Measurements from ENCODE around the gene AUNIP. TPM values are rescaled to one million over a fixed set of nuclear protein-coding genes. Genes with fewer than 3 reads are reported as not detected.

Gene AUNIP
- total RNA-seq, 1 donor from 2014 or later: 1.7 TPM

DNA sequence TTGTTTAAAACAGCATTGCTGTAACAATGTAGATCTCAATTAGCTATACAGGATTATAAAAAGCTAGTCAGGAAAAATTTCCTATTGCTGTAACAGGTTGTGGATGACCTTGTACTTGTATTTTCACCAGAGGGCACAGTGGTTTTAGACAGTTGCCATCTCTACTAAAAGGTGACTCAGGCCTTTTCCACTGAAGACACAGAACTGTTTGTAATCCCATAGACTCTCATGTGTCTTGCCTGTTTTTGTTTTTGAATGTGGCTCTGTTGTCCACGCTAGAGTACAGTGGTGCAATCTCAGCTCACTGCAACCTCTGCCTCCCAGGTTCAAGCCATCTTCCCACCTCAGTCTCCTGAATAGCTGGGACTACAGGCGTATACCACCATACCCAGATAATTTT, 33.7 kb downstream of the AUNIP start:
- DNase-seq: no peak

GRCh38 chr1:25821630-25822091, 37.6 kb downstream of the AUNIP start:
- DNase-seq: no peak

- no peak for DNase-seq
Observed at GRCh38 chr1:25821112-25821476, 38.2 kb downstream of the AUNIP start.

GRCh38 chr1:25820247-25821111, 38.8 kb downstream of the AUNIP start:
- no peak for DNase-seq

DNA sequence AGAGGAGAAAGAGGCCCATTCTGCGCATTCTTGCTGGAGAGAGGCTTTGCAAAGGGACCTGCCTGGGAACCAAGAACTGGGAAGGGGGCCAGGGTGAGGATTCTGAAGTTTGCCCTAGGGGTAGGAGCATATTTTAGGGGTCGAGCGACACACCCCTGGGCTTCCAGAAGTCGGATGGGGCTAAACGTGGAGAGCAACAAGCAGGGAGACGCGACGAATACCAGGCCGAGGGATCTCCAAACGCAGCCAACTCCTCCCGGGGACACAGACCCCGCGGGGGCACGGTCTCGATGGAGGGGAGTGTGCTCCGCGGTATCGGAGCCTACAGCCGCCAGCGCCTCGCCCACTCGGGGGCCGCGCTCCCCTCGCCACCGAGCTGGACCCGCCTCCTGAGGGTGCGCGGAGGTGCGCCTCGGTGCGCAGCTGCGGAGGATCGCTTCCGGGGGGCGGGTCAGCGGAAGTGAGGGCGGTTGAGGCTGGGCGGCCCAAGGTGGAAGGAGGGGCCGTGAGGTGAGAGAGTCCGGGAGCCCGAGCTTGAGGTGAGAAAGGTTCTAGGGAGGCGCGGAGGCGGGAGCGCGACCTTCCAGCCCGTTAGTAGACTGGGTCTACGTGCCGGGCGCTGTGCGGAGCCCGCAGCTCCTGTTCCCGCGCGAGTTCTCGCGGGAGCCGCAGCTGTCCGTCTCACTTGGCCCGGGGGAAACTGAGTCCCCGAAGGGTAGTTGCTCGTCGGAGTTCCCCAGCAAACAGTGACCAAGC, 39.6 kb downstream of the AUNIP start, which contains the start of gene MTFR1L:
Gene MTFR1L, plus strand, starts transcription at position 464 of the 756 bp plus-strand sequence. CDS start 3,151 bp downstream, outside the sequence.
- DNase-seq: peak; percentile 83

- DNase-seq: no peak
Observed at GRCh38 chr1:25818569-25818968, 40.7 kb downstream of the AUNIP start.

GRCh38 chr1:25817840-25818501, 41.3 kb downstream of the AUNIP start:
- no peak for DNase-seq

DNA sequence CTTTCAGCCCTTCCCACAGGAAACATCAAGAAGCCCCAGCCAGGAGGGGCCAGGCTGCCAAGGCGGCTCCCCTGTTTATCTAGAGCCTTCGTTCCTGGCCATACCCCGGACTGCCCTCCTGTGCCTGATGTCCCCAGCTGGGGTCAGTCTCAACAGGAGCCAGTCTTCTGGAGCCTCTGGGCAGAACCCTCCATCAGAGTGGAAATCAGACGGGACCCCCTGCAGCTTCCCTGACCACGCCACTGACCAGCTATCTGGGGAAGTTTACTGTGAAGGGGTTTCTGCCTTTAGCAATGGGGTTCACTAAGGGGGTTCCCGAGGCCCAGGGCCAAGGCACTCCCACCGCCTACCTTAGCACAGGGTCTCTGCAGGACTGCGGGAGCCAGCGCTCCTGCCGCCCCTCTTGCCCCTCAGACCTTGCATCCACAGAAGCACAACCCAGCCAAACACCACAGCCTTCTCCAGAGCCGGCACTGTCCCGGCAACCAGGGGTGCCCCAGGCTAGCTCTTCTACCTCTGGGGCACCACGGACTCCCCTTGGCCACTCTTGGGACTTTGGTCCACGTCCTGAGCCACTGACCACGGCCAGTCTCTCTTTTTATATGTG, 43.0 kb downstream of the AUNIP start:
- DNase-seq: no peak

DNA sequence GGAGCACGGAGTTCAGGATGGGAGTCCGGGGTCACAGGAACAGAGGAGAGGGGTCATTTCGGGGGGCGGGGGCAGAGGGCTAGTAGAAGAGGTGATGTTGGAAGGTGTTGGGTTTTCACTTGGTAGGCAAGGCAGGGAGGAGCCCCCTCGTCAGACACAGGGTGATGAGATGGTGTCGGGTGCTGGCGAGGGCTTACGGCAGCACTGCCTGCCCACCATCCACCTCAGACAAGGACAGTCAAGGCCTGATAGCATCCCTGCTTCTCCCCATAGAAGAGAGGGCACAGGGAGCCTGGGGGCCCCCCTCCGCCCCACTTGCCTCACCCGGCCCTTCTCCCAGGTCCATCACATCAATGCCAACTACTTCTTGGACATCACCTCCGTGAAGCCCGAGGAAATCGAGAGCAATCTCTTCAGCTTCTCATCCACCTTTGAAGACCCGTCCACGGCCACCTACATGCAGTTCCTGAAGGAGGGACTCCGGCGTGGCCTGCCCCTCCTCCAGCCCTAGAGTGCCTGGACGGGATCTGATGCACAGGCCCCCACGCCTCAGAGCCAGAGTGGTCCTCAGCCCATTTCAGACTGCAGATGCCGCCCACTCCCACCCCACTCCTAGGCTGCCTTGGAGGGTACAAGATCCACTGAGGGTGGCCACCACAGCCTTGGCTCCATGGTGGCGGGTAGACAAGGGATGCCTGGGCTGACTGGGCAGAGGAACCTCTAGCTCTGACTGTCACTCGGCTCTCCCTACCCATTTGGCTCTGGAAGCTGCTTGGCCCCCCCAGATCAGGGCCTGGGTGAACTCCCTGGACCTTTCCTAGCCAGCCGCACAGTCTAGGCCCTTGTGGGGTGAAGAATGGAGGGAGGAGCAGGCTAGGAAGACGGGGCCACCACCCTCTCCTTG, 43.8 kb downstream of the AUNIP start:
- DNase-seq: no peak

DNA sequence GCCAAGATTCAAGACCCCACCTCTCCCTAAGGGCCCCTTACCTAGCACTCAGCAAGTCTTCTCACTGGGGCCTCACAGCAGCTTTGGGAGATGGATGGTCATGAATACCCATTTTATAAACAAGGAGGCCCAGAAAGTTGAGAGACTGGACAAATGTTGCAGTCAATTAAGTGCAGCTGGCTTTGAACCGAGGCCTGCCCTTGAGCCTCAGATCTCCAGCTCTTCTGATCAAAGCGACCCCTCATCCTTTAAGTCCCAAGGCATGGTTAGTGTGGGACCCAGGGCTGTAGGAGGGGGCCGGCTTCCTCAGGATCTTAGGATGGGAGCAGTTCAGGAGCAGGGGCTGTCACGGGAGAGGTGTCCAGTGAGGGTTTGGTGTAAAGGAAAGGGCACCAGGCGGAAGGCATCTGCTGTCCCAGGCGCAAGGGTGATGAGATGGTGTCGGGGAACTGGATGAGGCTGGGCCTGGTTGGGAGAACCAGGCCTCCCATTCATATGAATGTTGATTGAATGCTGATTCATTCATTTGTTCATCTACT, 44.6 kb downstream of the AUNIP start:
- DNase-seq: no peak

- DNase-seq: no peak
Observed at GRCh38 chr1:25813734-25814471, 45.4 kb downstream of the AUNIP start.

DNA sequence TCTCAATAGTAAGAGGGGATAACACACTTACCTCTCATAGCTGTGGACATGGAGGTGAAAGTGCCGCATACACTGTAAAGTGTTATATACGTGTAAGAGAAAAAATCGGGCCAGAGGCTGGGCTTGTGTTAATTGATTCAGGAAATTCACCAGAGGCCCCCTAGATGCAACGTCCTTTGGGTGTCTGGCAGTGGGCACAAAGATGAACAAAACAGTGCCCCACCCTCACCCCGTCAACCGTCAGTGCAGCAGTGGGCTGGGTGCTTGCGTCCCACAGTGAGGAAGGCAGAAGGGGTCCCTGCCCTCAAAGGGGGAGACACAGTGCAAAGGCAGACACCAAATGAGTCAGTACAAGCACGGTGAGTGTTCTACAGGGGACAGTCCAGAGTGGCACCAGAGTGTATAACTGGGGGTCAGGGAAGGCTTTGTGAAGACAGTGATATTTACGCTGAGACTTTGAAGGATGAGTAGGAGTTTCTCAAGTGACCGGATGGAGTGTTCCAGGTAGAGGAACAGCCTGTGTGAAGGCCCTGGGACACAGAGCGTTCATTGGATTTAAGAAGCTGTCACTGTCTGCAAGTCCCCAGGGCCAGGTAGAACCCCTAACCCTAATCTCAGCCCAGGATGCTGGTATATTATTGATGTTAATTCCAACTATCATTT, 46.1 kb downstream of the AUNIP start:
- DNase-seq: no peak

- DNase-seq: no peak
Observed at GRCh38 chr1:25811384-25812082, 47.7 kb downstream of the AUNIP start.

DNA sequence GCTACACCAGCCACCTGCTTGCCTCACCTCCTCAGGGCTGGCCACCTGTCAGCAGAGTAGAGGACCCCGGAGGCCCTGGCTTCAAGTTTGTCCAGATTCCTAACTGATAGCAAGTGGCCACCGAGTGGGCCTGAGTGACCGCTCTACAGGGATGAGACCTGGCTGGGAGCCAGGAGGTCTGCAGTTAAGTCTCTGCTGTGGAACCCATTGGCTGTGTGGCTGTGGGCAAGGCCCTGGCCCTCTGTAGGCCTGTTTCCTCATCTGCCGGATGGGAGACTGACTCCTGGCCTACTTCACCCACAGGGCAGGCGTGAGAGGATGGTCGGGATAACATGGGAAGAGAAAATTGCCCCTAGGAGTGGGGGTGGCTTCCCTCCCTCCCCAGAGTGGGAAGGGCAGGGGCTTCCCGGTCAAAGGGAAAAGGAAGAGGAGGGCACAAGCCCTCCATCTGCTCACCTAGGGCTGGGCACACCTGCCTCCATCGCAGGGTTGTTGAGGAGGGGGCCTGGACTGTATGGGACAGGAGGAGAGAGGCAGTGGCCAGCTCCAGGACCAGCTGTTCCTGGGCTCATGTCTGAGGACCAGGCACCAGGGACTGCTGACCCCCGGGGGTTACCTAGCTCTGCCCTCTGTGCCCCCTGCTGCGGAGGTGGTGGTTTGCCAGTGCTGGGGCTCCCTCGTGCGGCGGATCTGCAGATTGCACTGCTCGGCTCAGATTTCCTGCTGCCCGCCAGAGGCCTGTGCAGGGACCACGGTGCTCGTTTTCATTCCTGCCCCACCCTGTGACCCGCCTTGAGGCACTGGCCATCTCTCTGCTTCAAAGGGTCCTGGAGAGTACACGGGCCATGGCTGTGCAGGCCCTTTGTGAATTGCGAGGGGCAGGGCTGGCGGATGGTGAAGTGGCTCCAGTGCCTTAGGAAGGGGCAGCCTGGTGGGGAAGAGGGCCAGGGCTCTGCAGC, 48.6 kb downstream of the AUNIP start:
- DNase-seq: peak; percentile 62

GRCh38 chr1:25809929-25810328, 49.3 kb downstream of the AUNIP start:
- DNase-seq: no peak

DNA sequence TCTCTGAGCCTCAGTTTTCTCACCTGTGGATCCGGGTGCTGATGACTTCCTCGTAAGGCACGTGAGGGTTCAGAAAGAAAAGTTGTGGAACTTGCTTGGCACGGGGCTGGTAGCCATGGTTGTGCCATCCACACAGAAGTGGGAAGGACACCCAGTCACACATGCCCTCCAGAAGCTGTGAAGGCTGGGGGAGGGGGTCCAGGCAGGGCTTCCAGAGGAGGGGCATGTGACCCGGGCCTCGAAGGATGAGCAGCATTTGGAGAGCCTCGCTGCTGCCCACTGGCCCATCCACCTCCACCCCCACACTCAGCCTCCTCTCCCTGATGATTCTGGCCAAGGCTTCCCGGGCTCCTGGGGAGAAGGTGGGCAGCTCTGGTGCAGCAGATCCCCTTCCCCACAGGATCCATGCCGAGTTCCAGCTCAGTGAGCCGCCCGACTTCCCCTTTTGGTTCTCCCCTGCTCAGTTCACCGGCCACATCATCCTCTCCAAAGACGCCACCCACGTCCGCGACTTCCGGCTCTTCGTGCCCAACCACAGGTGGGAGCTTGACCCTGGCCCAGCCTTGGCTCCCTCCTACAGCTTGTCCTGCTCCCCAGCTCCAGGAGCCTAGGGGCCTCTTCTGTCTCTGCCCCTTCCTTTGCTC, 49.9 kb downstream of the AUNIP start:
- no peak for DNase-seq

Measured in occipital lobe (tissue), 2 donors.